ENCODE results near the gene SEPTIN10.
A peak's percentile ranks its signal among the peaks of the same experiment; 100 is the strongest.
"Not testable (repeated sequence)": the region's sequence is repeated elsewhere in the genome, so short reads cannot be mapped to it uniquely, and the experiment has no call there.

Gene SEPTIN10

DNA sequence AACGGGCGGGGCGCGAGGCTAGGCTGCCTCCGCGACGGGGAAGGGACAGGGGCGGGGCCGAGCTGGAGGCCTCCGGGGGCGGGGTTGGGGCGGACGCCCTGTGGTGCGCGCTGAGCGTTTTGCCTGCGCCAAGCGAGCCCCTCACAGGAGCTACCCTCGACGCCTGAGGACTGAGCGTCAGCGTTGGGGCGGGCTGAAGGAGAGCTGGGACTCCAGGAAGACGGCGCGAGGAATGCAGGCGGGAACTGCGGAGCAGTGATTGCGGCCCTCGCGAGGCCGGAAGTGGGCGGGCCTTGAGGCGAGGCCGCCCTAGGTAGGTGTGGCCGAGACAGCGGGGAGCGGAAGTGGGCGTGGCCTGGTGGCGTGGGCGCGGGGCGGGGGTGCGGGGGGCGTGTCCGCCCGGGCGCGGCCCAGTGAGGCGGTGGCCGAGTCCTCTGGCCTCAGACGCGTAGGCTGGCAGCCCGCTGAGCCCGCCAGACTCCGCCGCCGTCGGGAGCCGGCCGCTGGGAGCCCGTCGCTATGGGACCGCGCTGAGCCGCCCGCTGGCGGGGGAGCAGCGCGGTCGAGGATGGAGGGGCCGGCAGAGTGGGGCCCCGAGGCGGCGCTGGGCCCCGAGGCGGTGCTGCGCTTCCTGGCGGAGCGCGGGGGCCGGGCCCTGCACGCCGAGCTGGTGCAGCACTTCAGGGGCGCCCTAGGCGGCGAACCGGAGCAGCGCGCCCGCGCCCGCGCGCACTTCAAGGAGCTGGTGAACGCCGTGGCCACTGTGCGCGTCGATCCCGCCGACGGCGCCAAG lies at the start of gene SEPTIN10, which contains the start of gene SOWAHC:
SEPTIN10 (minus strand) TSS at position 45 of the 793 bp plus-strand sequence. CDS start 139 bp downstream, outside the sequence.
SOWAHC (plus strand) TSS at position 443 of the 793 bp plus-strand sequence; CDS start at position 569, 126 bp downstream.
- peak; percentile 60 to 77 for DNase-seq (ENCODE audit: low read depth in 2 of 2)

DNA sequence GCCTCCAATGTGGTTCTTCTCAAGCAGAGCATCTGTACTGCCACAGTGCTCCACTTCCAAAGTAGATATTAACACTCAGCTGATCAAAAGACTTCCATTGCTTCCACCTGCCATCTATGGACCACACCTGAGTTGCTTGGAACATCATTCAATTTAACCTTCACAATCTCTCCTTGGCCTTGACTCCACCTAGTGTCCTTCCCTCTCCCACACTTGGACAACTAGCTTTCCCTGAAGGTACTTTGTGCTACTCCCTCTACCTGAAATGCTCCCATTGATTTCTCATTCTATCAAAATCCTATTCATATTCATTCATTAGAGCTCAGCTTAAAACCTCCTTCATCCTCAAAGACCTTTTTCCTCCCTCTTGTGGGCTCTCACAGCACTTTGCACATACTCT lies 49.1 kb upstream of the SEPTIN10 start:
- DNase-seq (ENCODE audit: low read depth in 2 of 2), result no peak

GRCh38 chr2:109660046-109660860 lies 46.5 kb upstream of the SEPTIN10 start:
- no peak for DNase-seq (ENCODE audit: low read depth in 2 of 2)

GRCh38 chr2:109659396-109660045 lies 45.8 kb upstream of the SEPTIN10 start:
- no peak for DNase-seq (ENCODE audit: low read depth in 2 of 2)

GRCh38 chr2:109655287-109655686 lies 41.5 kb upstream of the SEPTIN10 start:
- DNase-seq (ENCODE audit: low read depth in 2 of 2), result no peak

DNA sequence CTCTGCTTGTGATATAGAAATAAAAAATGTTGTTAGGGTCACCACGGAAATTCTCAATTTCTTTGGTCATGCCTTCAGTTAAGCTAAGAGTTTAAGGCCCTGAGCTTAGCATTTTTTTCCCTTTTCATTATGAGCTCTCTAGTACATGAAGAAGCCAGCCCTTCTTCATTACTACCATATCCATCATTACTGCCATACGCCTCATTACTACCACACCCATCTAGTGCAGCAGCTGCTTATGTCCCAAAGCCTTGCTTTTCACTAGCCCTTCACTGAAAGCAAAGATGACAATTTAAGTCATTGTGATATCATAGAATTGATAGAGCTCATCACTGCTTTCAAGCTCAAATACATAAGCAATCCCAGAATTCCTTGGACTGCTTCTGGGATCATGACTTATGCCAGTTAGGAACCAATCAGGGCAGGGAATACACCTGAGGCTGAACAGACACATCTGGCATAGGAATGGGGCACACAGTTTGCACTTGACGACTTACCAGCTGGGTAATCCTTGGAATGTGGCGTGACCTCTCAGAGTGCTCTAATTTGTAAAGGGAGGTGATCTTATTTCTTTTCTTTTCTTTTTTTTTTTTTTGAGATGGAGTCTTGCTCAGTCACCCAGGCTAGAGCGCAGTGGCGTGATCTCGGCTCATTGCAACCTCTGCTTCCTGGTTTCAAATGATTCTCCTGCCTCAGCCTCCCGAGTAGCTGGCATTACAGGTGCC lies 40.7 kb upstream of the SEPTIN10 start:
- no peak for DNase-seq (ENCODE audit: low read depth in 2 of 2)

- DNase-seq (ENCODE audit: low read depth in 2 of 2), result no peak
Observed at GRCh38 chr2:109649736-109650695, 36.2 kb upstream of the SEPTIN10 start.

GRCh38 chr2:109648041-109648527 lies 34.3 kb upstream of the SEPTIN10 start:
- no peak for DNase-seq (ENCODE audit: low read depth in 2 of 2)

GRCh38 chr2:109647636-109648035 lies 33.9 kb upstream of the SEPTIN10 start:
- no peak for DNase-seq (ENCODE audit: low read depth in 2 of 2)

GRCh38 chr2:109646961-109647360 lies 33.2 kb upstream of the SEPTIN10 start:
- DNase-seq (ENCODE audit: low read depth in 2 of 2), result no peak

DNA sequence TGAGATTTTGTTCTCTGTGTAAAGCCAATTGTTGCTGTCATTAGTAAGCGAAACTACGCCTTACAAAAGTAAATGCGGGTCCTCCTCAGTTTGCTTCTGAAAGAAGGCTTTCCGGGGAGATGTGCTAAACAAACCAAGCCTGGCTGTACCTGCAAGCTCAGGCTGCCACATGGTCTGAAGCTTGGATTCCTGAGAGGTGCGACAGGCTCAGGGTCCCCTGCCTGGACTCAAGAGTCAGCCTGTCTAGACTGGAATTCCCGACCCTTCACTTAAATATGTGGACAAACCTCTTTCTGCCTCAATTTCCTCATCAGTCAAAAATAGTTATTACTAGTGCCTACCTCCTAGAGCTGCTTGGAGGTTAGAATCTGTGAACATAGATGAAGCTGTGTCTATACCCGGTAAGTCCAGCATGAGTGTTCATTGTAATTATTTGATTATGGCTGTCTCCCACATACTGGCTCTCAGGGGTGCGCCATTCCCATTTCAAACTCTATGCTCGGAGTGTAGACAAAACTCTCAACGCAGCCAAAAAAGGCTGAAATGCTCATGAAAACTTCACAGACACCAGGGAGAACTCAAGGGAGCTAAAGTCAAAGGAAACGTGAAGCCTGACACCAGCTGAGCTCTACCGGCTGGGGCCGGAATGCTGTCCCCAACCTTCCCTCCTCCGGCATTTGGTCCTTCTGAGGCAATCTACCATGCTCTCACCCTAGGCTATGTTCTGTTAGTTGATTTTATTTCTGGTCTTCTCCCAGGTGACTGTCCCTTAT lies 31.8 kb upstream of the SEPTIN10 start:
- DNase-seq (ENCODE audit: low read depth in 2 of 2), result no peak

DNA sequence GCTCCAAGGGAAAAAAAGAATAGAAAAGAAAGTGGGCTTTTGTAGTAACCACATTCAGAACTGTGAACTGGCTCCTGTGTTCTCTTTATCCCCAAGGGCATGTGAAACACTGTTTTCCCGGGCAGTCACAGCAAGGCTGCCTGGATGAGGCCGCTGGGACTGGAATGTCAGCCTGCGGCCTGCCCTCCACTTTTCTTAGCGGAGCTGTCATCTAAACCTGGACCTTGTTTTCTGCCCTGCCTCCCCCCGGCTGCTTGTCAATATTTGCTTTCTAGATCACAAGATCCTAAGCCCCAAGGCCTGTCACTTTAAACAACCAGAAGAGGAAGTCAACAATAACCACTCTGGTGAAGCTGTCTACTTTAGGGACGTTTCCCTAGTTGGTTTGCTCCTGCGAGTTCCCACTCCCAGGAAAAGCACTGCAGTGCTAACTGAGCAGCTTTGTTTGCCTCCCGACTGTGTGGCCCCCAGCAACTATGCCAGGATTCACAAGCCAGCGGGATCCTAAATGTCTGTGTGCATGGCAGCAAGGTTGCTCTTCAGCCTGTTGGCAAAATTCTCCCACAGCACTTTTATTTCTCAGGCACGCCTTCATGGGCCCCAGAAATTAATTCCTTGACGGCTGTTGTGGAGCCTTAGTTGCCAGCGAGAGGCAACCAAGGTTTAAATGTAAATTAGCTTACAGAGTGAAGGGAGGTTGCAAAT lies 31.0 kb upstream of the SEPTIN10 start:
- DNase-seq (ENCODE audit: low read depth in 2 of 2), result no peak

- DNase-seq (ENCODE audit: low read depth in 2 of 2), result not testable (repeated sequence)
Observed at GRCh38 chr2:109640000-109640399, 26.2 kb upstream of the SEPTIN10 start.

DNA sequence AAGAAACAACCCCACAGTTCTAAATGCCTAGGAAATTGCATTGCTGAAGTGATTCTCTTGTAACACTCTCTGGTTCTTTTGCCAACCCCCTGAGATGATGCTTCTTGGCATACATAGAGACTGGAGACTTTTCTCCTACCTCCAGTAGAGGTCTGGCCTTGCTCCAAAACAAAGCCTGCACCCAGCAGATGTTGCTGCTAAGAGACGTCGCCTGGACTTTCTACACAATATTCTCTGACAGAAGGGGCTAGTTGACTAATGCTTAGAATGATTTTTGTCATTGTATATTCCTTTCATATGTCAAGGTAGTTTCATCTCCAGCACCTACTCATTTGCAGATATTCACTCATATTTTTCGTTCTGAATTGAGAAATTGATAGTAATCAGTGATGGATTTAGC lies 25.0 kb upstream of the SEPTIN10 start:
- DNase-seq (ENCODE audit: low read depth in 2 of 2), result no peak

- no peak for DNase-seq (ENCODE audit: low read depth in 2 of 2)
Observed at GRCh38 chr2:109637749-109638570, 24.2 kb upstream of the SEPTIN10 start.

DNA sequence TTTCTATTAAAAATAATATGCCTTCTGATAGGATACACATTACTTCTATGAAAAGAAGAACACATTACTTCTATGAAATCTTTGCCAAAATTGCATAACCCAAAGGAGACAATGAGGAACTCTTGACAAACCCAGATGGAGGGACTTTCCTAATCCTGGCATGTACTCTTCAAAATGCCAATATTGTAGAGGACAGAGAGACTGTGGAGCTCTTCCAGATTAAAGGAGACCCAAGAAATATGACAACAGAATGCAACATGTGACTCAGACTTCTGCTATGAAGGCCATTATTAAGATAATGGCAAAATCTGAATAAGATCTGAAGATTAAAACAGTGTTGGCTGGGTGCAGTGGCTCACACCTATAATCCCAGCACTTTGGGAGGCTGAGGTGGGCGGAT lies 22.6 kb upstream of the SEPTIN10 start:
- DNase-seq (ENCODE audit: low read depth in 2 of 2), result no peak

DNA sequence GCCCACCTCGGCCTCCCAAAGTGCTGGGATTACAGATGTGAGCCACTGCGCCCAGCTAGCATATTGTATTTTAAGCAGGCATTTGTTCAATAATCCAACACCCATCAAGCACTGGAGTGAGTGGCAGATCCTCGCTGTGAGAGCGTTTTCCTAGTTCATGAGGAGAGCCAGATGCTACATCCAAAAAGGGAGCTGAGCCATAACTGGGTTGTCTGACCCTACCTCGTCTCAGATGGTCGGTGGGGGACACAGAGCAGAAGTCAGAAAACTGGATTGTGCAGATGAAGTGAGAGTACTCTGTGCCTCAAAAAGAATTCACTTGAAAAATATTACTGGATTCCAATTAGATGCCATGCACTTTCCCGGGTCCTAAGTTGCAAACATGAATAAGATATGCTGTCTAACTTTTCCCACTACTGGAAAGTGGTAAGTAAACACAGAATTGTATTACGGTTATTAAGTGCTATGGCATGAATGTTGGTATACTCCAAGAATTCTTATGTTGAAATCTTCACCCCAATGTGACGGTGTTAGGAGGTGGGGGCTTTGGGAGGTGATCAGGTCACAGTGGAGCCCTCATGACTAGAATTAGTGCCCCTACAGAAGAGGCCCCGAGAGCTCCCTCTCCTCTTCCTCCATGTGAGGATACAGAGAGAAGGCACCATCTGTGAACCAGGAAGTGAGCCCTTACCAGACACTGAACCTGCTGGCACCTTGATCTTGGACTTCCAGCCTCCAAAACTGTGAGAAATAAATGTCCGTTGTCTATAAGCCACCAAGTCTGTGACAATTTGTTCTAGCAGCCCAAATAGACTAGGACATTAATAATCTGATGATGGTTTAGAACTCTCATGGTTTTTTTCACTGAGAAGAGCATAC lies 21.9 kb upstream of the SEPTIN10 start:
- no peak for DNase-seq (ENCODE audit: low read depth in 2 of 2)
